Liver (tissue), 9 donors: Measurements from ENCODE around the gene FXYD2. TPM values are rescaled to one million over a fixed set of nuclear protein-coding genes. Genes with fewer than 3 reads are reported as not detected.

ENCODE experiments used
- DNase-seq: peaks from one replicate; pipeline ENCODE4 v3.0.0-alpha.2; 2017; ENCODE audit warnings: low spot score
- H3K27ac ChIP-seq, 2 donors: one replicate each; pipeline ENCODE4 v1.7.0; 2013; ENCODE audit warnings: inconsistent platforms in 2 of 2, low read length in 2 of 2, control low read depth in 1 of 2, low read depth in 1 of 2, mild to moderate bottlenecking in 1 of 2
- H3K27me3 ChIP-seq, 4 donors: one replicate each; pipeline versions ENCODE4 v1.6.1 to v1.7.0; 2013; ENCODE audit warnings: low read length in 3 of 4, inconsistent platforms in 1 of 4, mild to moderate bottlenecking in 1 of 4, moderate library complexity in 1 of 4; ENCODE audit not compliant: control insufficient read depth in 4 of 4, insufficient read depth in 4 of 4
- H3K36me3 ChIP-seq, 4 donors: one replicate each; pipeline versions ENCODE4 v1.6.1 to v1.7.0; 2013; ENCODE audit warnings: low read length in 3 of 4, mild to moderate bottlenecking in 3 of 4, low read depth in 1 of 4, moderate library complexity in 1 of 4; ENCODE audit not compliant: control insufficient read depth in 4 of 4, insufficient read depth in 3 of 4
- H3K4me1 ChIP-seq, 4 donors: one replicate each; pipeline versions ENCODE4 v1.6.1 to v1.7.0; 2013; ENCODE audit warnings: low read length in 3 of 4, mild to moderate bottlenecking in 3 of 4, moderate library complexity in 1 of 4; ENCODE audit not compliant: control insufficient read depth in 4 of 4, insufficient read depth in 4 of 4
- H3K4me3 ChIP-seq, 3 donors: one replicate each; pipeline versions ENCODE4 v1.6.1 to v1.7.0; 2013; ENCODE audit warnings: low read length in 3 of 3, control low read depth in 1 of 3, low read depth in 1 of 3, mild to moderate bottlenecking in 1 of 3
- H3K9ac ChIP-seq, 2 donors: one replicate each; pipeline ENCODE4 v1.7.0; 2013; ENCODE audit warnings: low read length in 2 of 2, mild to moderate bottlenecking in 2 of 2, moderate library complexity in 2 of 2, control low read depth in 1 of 2, low read depth in 1 of 2
- H3K9me3 ChIP-seq, 4 donors: one replicate each; pipeline versions ENCODE4 v1.6.1 to v1.7.0; 2013; ENCODE audit warnings: low read length in 3 of 4; ENCODE audit not compliant: control insufficient read depth in 4 of 4
- ATF3 ChIP-seq: IDR thresholded peaks from 2 replicates; pipeline ENCODE4 v1.6.1; 2016; ENCODE audit warnings: antibody characterized with exemption
- CTCF ChIP-seq: fragments of 150-350 bp; IDR thresholded peaks from 2 replicates; pipeline ENCODE4 v1.5.1; 2017; ENCODE audit warnings: improper control_type of control experiment, low read depth, low read length; ENCODE audit not compliant: missing input control
- FOXA1 ChIP-seq: IDR thresholded peaks from 2 replicates; pipeline ENCODE4 v1.6.1; 2016; ENCODE audit warnings: antibody characterized with exemption
- FOXA2 ChIP-seq: IDR thresholded peaks from 2 replicates; pipeline ENCODE4 v1.6.1; 2016; ENCODE audit warnings: antibody characterized with exemption
- GABPA ChIP-seq, 2 donors: IDR thresholded peaks in 1 of 2; conservative IDR thresholded peaks in 1 of 2; 2 replicates each; pipeline ENCODE4 v1.6.1; 2016; ENCODE audit warnings: antibody characterized with exemption in 2 of 2, mild to moderate bottlenecking in 1 of 2, moderate library complexity in 1 of 2
- HNF4A ChIP-seq, 2 donors: conservative IDR thresholded peaks; 2 replicates each; pipeline ENCODE4 v1.6.1; 2016; ENCODE audit warnings: antibody characterized with exemption in 2 of 2, mild to moderate bottlenecking in 2 of 2
- HNF4G ChIP-seq: IDR thresholded peaks from 2 replicates; pipeline ENCODE4 v1.6.1; 2016; ENCODE audit warnings: antibody characterized with exemption
- JUND ChIP-seq, 2 donors: IDR thresholded peaks; 2 replicates each; pipeline ENCODE4 v1.6.1; 2016; ENCODE audit warnings: antibody characterized with exemption in 2 of 2
- MAX ChIP-seq: IDR thresholded peaks from 2 replicates; pipeline ENCODE4 v1.6.1; 2016; ENCODE audit warnings: antibody characterized with exemption
- NR2F2 ChIP-seq: IDR thresholded peaks from 2 replicates; pipeline ENCODE4 v1.6.1; 2016; ENCODE audit warnings: antibody characterized with exemption
- REST ChIP-seq: IDR thresholded peaks from 2 replicates; pipeline ENCODE4 v1.6.1; 2016; ENCODE audit warnings: antibody characterized with exemption, mild to moderate bottlenecking
- RXRA ChIP-seq, 2 donors: IDR thresholded peaks; 2 replicates each; pipeline ENCODE4 v1.6.1; 2017 to 2018; ENCODE audit warnings: antibody characterized with exemption in 2 of 2, mild to moderate bottlenecking in 1 of 2
- SP1 ChIP-seq: IDR thresholded peaks from 2 replicates; pipeline ENCODE4 v1.6.1; 2018; ENCODE audit warnings: antibody characterized with exemption, mild to moderate bottlenecking
- TAF1 ChIP-seq: conservative IDR thresholded peaks from 2 replicates; pipeline ENCODE4 v1.6.1; 2016; ENCODE audit warnings: antibody characterized with exemption, mild to moderate bottlenecking
- YY1 ChIP-seq: IDR thresholded peaks from 2 replicates; pipeline ENCODE4 v1.6.1; 2016; ENCODE audit warnings: antibody characterized with exemption, mild to moderate bottlenecking
- ZBTB33 ChIP-seq: IDR thresholded peaks from 2 replicates; pipeline ENCODE4 v1.6.1; 2016; ENCODE audit warnings: antibody characterized with exemption
- WGBS: extraction: QIAGEN DNeasy Blood & Tissue Kit; methylation state at CpG from one replicate; pipeline ENCODE4 v1.1.7; 2013; 5-methylcytosine and 5-hydroxymethylcytosine counted together
- polyA plus RNA-seq, 2 donors: library from polyadenylated mRNA; stranded (reverse) in 1 of 2; unstranded in 1 of 2; fragments of 200-250 nt in 1 of 2; fragments of >200 nt in 1 of 2; fragmentation: Nextera tagmentation in 1 of 2; extraction: Ambion mirVana in 1 of 2; gene quantifications; one replicate each; pipeline versions ENCODE4 v1.2.1 to v1.2.3, GENCODE V29; 2013 to 2015
- total RNA-seq, 2 donors: library from RNA; depleted of rRNA; stranded (reverse); fragments of >200 nt; gene quantifications; one replicate each; pipeline ENCODE4 v1.2.3, GENCODE V29; 2014
- donor health status: healthy.
- donor health status: healthy.
- donor health status: healthy.
- donor health status: healthy.
- donor health status: healthy.

FXYD2 gene
- total and polyA plus RNA-seq, 4 donors, result 20.2 to 105 (median 41.8) TPM

- TF ChIP-seq ZBTB33 (no peak), ATF3 (no peak), HNF4A (conservative IDR thresholded peaks at IDR 0.05) (no peak), GABPA (IDR thresholded peaks at IDR 0.05 in 1 of 2, conservative IDR thresholded peaks at IDR 0.05 in 1 of 2) (no peak), FOXA1 (no peak), RXRA (IDR thresholded peaks at IDR 0.05) (no peak)
Measured at GRCh38 chr11:117869604-117870003, 45.1 kb upstream of the FXYD2 start (continued).

GRCh38 chr11:117868815-117869561, 44.4 kb upstream of the FXYD2 start:
- H3K27me3 ChIP-seq, result no peaks in the 10 kb centered on the region
- no peaks in the 10 kb centered on the region for H3K9me3 ChIP-seq
- DNase-seq, result no peak
- no peak overlapping the region for H3K4me3 ChIP-seq
- H3K4me1 ChIP-seq, result peaks cover 0 to 6% (median 2%) of the 10 kb centered on the region in 4 donors
- WGBS, result 72% methylated on average over 17 of the region's 17 CpGs
- no peaks in the 10 kb centered on the region for H3K36me3 ChIP-seq
- no peak overlapping the region for H3K27ac ChIP-seq
- H3K9ac ChIP-seq, result no peak overlapping the region
- TF ChIP-seq TAF1, result no peak
- no peak for TF ChIP-seq HNF4A (conservative IDR thresholded peaks at IDR 0.05)
- TF ChIP-seq ZBTB33, result no peak
- TF ChIP-seq ATF3, result no peak
- TF ChIP-seq CTCF, result no peak
- no peak for TF ChIP-seq SP1
- TF ChIP-seq JUND (IDR thresholded peaks at IDR 0.05), result no peak
- TF ChIP-seq HNF4G, result no peak
- TF ChIP-seq MAX, result no peak

- Histone ChIP-seq H3K4me3 (no peak overlapping the region), H3K9ac (no peak overlapping the region), H3K36me3 (no peaks in the 10 kb centered on the region), H3K4me1 (no peaks in the 10 kb centered on the region), H3K27ac (no peak overlapping the region), H3K27me3 (no peaks in the 10 kb centered on the region), H3K9me3 (no peaks in the 10 kb centered on the region)
- WGBS, result 73% methylated on average over 11 of the region's 11 CpGs
- DNase-seq, result no peak
- TF ChIP-seq YY1 (no peak), NR2F2 (no peak), JUND (IDR thresholded peaks at IDR 0.05) (no peak), HNF4G (no peak), MAX (no peak), FOXA1 (no peak), ATF3 (no peak), FOXA2 (no peak), REST (no peak)
Measured at GRCh38 chr11:117868088-117868487, 43.5 kb upstream of the FXYD2 start.
